ENCODE results near the gene RAD17.
"Not testable (repeated sequence)": the region's sequence is repeated elsewhere in the genome, so short reads cannot be mapped to it uniquely, and the experiment has no call there.

RAD17 gene

DNA sequence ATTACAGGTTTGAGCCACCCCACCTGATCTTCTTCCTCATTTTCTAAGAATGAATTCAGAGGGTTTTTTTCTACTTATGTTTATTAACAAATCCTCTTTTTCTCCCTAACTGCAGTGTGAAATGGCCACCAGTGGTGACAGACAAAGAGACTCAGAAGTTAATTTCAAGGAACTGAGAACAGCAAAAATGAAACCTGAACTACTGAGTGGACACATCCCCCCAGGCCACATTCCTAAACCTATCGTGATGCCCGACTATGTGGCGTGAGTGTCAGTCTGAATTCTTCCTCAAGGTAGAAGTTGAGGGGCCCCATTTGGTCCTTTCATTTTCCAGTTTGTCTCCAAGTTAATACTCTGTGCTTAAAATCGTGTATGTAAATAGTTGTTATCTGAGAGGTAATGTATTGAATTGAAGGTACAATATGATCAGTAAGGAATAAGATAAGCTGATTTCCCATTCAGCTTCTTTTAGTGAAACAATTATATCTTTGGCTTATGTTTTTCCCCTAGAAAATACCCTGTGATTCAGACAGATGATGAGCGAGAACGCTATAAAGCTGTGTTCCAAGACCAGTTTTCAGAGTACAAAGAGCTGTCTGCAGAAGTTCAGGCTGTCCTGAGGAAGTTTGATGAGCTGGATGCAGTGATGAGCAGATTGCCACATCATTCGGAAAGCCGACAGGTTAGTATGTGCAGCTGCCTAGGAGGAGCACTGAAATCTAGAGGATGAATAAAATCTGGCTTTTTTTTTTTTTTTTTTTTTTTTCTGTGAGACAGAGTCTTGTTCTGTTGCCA lies 63.0 kb downstream of the RAD17 start:
- TF ChIP-seq, protein P1, sequence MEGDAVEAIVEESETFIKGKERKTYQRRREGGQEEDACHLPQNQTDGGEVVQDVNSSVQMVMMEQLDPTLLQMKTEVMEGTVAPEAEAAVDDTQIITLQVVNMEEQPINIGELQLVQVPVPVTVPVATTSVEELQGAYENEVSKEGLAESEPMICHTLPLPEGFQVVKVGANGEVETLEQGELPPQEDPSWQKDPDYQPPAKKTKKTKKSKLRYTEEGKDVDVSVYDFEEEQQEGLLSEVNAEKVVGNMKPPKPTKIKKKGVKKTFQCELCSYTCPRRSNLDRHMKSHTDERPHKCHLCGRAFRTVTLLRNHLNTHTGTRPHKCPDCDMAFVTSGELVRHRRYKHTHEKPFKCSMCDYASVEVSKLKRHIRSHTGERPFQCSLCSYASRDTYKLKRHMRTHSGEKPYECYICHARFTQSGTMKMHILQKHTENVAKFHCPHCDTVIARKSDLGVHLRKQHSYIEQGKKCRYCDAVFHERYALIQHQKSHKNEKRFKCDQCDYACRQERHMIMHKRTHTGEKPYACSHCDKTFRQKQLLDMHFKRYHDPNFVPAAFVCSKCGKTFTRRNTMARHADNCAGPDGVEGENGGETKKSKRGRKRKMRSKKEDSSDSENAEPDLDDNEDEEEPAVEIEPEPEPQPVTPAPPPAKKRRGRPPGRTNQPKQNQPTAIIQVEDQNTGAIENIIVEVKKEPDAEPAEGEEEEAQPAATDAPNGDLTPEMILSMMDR (IDR thresholded peaks at IDR 0.05): no peak
- H3K36me3 Mint-ChIP-seq (ENCODE audit: low read depth): no peaks in the 10 kb centered on the region
- H3K9me3 Mint-ChIP-seq: no peaks in the 10 kb centered on the region
- no peak overlapping the region for H3K27ac Mint-ChIP-seq
- H3K4me3 Mint-ChIP-seq: no peak overlapping the region
- peaks cover 3% of the 10 kb centered on the region for H3K27me3 Mint-ChIP-seq (ENCODE audit: low read depth, poor library complexity)
- peaks cover 5% of the 10 kb centered on the region for H3K4me1 Mint-ChIP-seq
- no peak for DNase-seq

DNA sequence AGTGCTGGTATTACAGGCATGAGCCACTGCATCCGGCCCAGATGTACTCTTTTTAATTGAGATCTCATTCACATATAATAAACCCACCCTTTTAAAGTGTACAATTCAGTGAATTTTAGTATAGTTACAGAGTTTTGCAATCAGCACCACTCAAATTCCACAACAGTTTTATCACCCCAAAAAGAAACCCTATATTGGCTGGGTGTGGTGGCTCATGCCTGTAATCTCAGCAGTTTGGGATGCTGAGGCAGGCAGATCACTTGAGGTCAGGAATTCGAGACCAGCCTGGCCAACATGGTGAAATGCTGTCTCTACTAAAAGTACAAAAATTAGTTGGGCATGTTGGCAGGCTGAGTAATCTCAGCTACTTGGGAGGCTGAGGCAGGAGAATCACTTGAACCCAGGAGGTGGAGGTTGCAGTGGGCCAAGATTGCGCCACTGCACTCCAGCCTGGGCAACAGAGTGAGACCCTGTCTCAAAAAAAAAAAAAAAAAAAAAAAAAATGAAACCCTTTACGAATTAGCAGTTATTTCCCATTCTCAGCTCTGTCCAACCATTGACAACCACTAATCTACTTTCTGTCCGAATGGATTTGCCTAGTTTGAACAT lies 65.8 kb downstream of the RAD17 start:
- H3K4me3 Mint-ChIP-seq; H3K4me1 Mint-ChIP-seq; H3K27ac Mint-ChIP-seq; DNase-seq; H3K27me3 Mint-ChIP-seq (ENCODE audit: low read depth, poor library complexity); H3K9me3 Mint-ChIP-seq; H3K36me3 Mint-ChIP-seq (ENCODE audit: low read depth): not testable (repeated sequence)

DNA sequence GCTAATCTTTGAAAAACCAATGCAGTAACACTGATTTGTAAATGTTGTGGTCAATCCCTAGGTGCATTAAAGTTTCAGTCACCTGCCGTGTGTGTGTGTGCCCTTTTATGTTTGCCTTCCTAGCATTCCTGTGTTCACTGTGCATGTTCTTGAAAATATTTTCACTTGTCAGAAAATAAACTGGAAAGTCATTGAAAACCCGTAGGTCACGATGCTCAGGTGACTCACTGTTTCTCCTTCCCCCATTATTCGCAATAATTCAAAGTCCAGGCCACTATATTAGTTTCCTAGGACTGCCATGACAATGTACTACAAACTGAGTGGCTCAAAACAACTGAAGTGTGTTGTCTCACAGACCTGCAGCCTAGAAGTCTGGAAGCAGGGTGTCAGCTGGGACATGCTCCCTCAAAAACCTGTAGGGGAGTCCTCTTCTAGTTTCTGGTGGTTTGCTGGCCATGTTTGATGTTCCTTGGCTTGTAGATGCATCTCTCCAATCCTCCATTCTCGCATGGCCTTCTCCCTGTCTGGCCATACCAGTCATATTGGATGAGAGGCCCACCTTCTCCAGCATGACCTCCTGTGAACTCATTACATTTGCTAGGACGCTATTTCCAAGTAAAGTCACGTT lies 74.6 kb downstream of the RAD17 start:
- no peaks in the 10 kb centered on the region for H3K4me1 Mint-ChIP-seq
- peaks cover 2% of the 10 kb centered on the region for H3K27me3 Mint-ChIP-seq (ENCODE audit: low read depth, poor library complexity)

DNA sequence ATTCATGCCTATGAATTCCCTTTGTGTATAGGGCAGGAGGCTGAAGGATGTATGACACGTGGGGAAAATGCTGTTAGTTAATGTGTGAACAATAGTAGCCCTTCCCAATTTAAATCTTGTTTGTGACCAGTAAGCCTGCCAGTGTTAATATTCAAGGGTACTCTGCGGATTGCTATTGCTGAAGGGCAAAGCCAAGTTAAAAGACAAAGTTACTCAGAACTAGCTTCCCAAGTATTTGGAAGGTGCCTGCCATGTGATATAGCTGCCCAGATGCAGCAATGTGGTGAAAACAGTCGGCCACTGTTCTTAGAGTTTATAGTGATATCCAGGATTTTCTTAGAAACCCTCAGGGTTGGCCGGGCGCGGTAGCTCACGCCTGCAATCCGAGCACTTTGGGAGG lies 79.9 kb downstream of the RAD17 start:
- Mint-ChIP-seq H3K4me3 (no peak overlapping the region), H3K27me3 (ENCODE audit: low read depth, poor library complexity) (peaks cover 2% of the 10 kb centered on the region), H3K36me3 (ENCODE audit: low read depth) (no peaks in the 10 kb centered on the region), H3K9me3 (no peaks in the 10 kb centered on the region), H3K27ac (no peak overlapping the region), H3K4me1 (no peaks in the 10 kb centered on the region)
- no peak for DNase-seq
- TF ChIP-seq, protein P1 (IDR thresholded peaks at IDR 0.05): no peak

More for the DNA sequence above, 74.6 kb downstream of the RAD17 start:
- Mint-ChIP-seq H3K4me3 (no peak overlapping the region), H3K9me3 (no peaks in the 10 kb centered on the region), H3K36me3 (ENCODE audit: low read depth) (no peaks in the 10 kb centered on the region), H3K27ac (no peak overlapping the region)
- TF ChIP-seq, protein P1 (IDR thresholded peaks at IDR 0.05): no peak
- DNase-seq: no peak

DNA sequence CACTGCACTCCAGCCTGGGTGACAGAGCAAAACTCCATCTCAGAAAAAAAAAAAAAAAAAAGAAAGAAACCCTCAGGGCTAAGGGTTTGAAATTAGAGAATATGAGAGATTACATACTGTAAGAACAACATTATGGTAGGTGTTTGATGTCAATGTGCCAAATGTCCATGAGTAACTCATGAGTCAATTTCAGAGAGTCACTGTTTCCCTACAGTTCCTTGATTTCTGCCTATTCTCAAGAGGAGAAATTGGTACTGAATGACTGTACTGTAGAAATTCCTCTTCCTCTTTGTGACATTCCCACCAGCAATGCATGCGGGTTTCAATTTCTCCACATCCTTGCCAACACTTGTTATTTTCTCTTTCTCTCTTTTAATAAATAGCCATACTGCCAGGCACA lies 80.5 kb downstream of the RAD17 start:
- DNase-seq: no peak
- H3K27ac Mint-ChIP-seq: peak overlapping the region; percentile 40
- TF ChIP-seq, protein P1 (IDR thresholded peaks at IDR 0.05): no peak
- no peaks in the 10 kb centered on the region for H3K4me1 Mint-ChIP-seq
- no peaks in the 10 kb centered on the region for H3K9me3 Mint-ChIP-seq
- no peak overlapping the region for H3K4me3 Mint-ChIP-seq
- no peaks in the 10 kb centered on the region for H3K36me3 Mint-ChIP-seq (ENCODE audit: low read depth)
- H3K27me3 Mint-ChIP-seq (ENCODE audit: low read depth, poor library complexity): peaks cover 2% of the 10 kb centered on the region

DNA sequence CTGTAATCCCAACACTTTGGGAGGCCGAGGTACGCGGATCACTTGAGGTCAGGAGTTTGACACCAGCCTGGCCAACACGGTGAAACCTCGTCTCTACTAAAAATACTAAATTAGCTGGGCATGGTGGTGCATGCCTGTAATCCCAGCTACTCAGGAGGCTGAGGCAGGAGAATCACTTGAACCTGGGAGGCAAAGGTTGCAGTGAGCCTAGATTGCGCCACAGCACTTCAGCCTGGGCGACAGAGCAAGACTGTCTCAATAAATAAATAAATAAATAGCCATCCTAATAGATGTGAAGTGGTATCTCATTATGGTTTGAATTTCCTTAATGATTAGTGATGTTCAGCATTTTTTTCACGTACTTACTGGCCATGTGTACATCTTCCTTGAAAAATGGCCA lies 80.9 kb downstream of the RAD17 start:
- H3K4me1 Mint-ChIP-seq; DNase-seq; H3K36me3 Mint-ChIP-seq (ENCODE audit: low read depth); H3K4me3 Mint-ChIP-seq; H3K27me3 Mint-ChIP-seq (ENCODE audit: low read depth, poor library complexity); H3K9me3 Mint-ChIP-seq: not testable (repeated sequence)
- H3K27ac Mint-ChIP-seq: peak overlapping the region; percentile 40
